ENCODE measurements around the gene DDX6. TPM values are rescaled to one million over a fixed set of nuclear protein-coding genes. Genes with fewer than 3 reads are reported as not detected.
"Not testable (repeated sequence)": the region's sequence is repeated elsewhere in the genome, so short reads cannot be mapped to it uniquely, and the experiment has no call there.

DDX6 gene
- polyA plus RNA-seq, 2 of the 4 experiments (the other 2 are of a cell fraction): 36.3 to 41.4 TPM

DNA sequence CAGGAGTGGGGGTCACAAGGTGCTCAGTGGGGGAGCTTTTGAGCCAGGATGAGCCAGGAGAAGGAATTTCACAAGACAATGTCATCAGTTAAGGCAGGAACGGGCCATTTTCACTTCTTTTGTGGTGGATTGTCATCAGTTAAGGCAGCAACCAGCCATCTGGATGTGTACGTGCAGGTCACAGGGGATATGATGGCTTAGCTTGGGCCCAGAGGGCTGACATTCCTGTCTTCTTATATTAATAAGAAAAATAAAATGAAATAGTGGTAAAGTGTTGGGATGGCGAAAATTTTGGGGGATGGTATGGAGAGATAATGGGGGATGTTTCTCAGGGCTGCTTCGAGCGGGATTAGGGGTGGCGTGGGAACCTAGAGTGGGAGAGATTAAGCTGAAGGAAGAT is 73.7 kb downstream of the DDX6 start:
- CTCF ChIA-PET: interaction anchor here (0.7 kb wide), 1 partner anchor 225 kb away, joined by 3 read pairs; no protein-coding TSS in a partner anchor
- H3K4me1 ChIP-seq; H3K27ac ChIP-seq; DNase-seq (ENCODE audit: low read depth in 1 of 2, low spot score in 1 of 2); ATAC-seq; FAIRE-seq; H3K9me3 ChIP-seq; POLR2A ChIA-PET; H3K4me3 ChIP-seq; H3K4me2 ChIP-seq: not testable (repeated sequence)
- WGBS (ENCODE audit: missing lambda C conversion rate): 81% methylated on average over 6 of the region's 6 CpGs

DNA sequence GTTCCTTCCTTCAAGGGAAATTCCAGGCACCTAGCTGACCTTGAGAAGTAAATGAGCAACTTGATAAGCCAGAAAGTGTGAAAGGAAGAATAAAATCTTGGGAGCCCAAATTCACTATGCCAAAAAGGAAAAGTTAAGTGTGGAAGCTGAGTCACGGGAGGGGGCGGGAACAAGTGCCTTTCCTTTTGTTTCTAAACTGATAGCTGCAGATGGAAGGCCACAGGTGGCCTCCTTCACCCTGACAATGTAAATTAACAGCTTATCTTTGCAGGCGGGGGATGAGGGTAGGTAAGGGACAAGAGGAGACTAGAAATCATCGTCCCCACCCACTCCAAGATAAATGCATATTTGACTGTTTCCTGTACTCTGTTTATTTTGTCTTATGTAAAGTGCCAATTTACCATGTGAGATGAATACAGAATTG is 75.1 kb downstream of the DDX6 start:
- 85% methylated on average over 4 of the region's 4 CpGs for WGBS (ENCODE audit: missing lambda C conversion rate)
- ChIA-PET CTCF (interaction anchor here (0.9 kb wide), 1 partner anchor 26 kb away, joined by 3 read pairs; no protein-coding TSS in a partner anchor), POLR2A (no interaction called here)
- DNase-seq (ENCODE audit: low read depth in 1 of 2, low spot score in 1 of 2): no peak
- Histone ChIP-seq H3K27ac (no peak overlapping the region), H3K9me3 (no peaks in the 10 kb centered on the region), H3K4me3 (no peak overlapping the region), H3K4me1 (peaks cover 3% of the 10 kb centered on the region; the same call in 1 of the 3 replicates), H3K4me2 (no peak overlapping the region)
- TF ChIP-seq MAZ (IDR thresholded peaks at IDR 0.05; ENCODE audit: borderline replicate concordance, low read depth, low read length) (no peak), ZFP36 (IDR thresholded peaks at IDR 0.05; ENCODE audit: borderline replicate concordance, partially characterized antibody) (no peak), CHD4 (IDR thresholded peaks at IDR 0.05; ENCODE audit: borderline replicate concordance) (no peak), HDAC2 (IDR thresholded peaks at IDR 0.05) (no peak), RCOR1 (IDR thresholded peaks at IDR 0.05; ENCODE audit: low read depth, low read length) (no peak), HOXB13 (CRISPR knock-in tag; IDR thresholded peaks at IDR 0.05; ENCODE audit: low read depth) (no peak), NR3C1 (IDR thresholded peaks at IDR 0.05) (no peak), JUN (IDR thresholded peaks at IDR 0.05) (no peak), KDM1A (IDR thresholded peaks at IDR 0.05; ENCODE audit: low read depth) (no peak), PHF8 (IDR thresholded peaks at IDR 0.05; ENCODE audit: borderline replicate concordance, low read depth) (no peak), POLR2AphosphoS2 (conservative IDR thresholded peaks at IDR 0.05; ENCODE audit: low read length) (no peak), NFE2L2 (conservative IDR thresholded peaks at IDR 0.05; ENCODE audit: low read length) (no peak), FOSL2 (IDR thresholded peaks at IDR 0.05) (no peak), FOSL2 (CRISPR knock-in tag; IDR thresholded peaks at IDR 0.05) (no peak)
- TF ChIP-seq, protein P1, sequence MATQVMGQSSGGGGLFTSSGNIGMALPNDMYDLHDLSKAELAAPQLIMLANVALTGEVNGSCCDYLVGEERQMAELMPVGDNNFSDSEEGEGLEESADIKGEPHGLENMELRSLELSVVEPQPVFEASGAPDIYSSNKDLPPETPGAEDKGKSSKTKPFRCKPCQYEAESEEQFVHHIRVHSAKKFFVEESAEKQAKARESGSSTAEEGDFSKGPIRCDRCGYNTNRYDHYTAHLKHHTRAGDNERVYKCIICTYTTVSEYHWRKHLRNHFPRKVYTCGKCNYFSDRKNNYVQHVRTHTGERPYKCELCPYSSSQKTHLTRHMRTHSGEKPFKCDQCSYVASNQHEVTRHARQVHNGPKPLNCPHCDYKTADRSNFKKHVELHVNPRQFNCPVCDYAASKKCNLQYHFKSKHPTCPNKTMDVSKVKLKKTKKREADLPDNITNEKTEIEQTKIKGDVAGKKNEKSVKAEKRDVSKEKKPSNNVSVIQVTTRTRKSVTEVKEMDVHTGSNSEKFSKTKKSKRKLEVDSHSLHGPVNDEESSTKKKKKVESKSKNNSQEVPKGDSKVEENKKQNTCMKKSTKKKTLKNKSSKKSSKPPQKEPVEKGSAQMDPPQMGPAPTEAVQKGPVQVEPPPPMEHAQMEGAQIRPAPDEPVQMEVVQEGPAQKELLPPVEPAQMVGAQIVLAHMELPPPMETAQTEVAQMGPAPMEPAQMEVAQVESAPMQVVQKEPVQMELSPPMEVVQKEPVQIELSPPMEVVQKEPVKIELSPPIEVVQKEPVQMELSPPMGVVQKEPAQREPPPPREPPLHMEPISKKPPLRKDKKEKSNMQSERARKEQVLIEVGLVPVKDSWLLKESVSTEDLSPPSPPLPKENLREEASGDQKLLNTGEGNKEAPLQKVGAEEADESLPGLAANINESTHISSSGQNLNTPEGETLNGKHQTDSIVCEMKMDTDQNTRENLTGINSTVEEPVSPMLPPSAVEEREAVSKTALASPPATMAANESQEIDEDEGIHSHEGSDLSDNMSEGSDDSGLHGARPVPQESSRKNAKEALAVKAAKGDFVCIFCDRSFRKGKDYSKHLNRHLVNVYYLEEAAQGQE (IDR thresholded peaks at IDR 0.05): no peak
- TF ChIP-seq, protein P2, sequence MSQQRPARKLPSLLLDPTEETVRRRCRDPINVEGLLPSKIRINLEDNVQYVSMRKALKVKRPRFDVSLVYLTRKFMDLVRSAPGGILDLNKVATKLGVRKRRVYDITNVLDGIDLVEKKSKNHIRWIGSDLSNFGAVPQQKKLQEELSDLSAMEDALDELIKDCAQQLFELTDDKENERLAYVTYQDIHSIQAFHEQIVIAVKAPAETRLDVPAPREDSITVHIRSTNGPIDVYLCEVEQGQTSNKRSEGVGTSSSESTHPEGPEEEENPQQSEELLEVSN (IDR thresholded peaks at IDR 0.05; ENCODE audit: borderline replicate concordance, low read depth): no peak
- no peak for ATAC-seq
- no peak for FAIRE-seq

DNA sequence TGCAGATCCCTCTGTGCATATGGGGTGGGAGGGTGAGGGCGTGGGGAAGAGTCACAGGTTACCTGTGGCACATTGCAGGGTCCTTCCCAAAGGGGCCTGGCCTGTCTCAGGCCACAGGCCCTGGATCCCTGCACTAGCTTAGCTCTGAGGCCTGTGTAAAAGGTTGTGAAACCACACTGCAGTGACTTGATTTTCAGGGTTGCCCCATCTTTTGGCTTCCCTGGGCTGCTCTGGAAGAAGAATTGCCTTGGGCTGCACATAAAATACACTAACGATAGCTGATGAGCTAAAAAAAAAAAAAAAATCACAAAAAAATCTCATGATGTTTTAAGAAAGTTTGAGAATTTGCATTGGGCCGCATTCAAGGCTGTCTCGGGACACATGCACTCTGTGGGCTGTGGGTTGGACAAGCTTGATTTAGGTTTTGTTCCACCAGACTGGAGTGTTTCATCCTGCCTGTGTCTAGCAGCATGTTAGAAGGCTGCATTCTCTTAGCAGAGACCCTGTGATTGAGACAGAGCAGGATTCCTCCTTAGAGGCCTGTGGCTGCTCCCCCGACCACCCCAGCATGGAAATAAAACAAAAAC is 75.6 kb downstream of the DDX6 start:
- no peak for DNase-seq (ENCODE audit: low read depth in 1 of 2, low spot score in 1 of 2)
- Histone ChIP-seq H3K4me2 (no peak overlapping the region), H3K4me3 (no peak overlapping the region), H3K9me3 (no peaks in the 10 kb centered on the region), H3K4me1 (peaks cover 3% of the 10 kb centered on the region; the same call in 1 of the 3 replicates), H3K27ac (no peak overlapping the region)
- ATAC-seq: no peak
- FAIRE-seq: no peak
- TF ChIP-seq KDM1A (IDR thresholded peaks at IDR 0.05; ENCODE audit: low read depth) (no peak), NR3C1 (IDR thresholded peaks at IDR 0.05) (no peak), EP300 (IDR thresholded peaks at IDR 0.05) (no peak), POLR2AphosphoS2 (conservative IDR thresholded peaks at IDR 0.05; ENCODE audit: low read length) (no peak), RNF2 (IDR thresholded peaks at IDR 0.05; ENCODE audit: borderline replicate concordance, low read depth) (no peak)
- TF ChIP-seq, protein P2 (IDR thresholded peaks at IDR 0.05; ENCODE audit: borderline replicate concordance, low read depth): no peak
- ChIA-PET CTCF (interaction anchor here (0.6 to 0.9 kb wide), 2 partner anchors 26 to 251 kb away, joined by 3 to 4 read pairs; no protein-coding TSS in a partner anchor), POLR2A (no interaction called here)
- 88% methylated on average over 4 of the region's 5 CpGs for WGBS (ENCODE audit: missing lambda C conversion rate)
